CD4-positive, alpha-beta T cell treated with Interleukin-17A for 4 hours (primary cell): Measurements from ENCODE around the gene PDE7B.
A peak's percentile ranks its signal among the peaks of the same experiment; 100 is the strongest.
"Not testable (repeated sequence)": the region's sequence is repeated elsewhere in the genome, so short reads cannot be mapped to it uniquely, and the experiment has no call there.

Experiments
- DNase-seq: peaks from one replicate; pipeline ENCODE4 v3.0.0-alpha.2; 2020; ENCODE audit warnings: mixed read lengths

The PDE7B gene

GRCh38 chr6:135852746-135853145, 1.2 kb downstream of the PDE7B start:
- no peak for DNase-seq

- DNase-seq, result no peak
Observed at GRCh38 chr6:135853227-135853626, 1.7 kb downstream of the PDE7B start.

GRCh38 chr6:135853986-135854385, 2.5 kb downstream of the PDE7B start:
- DNase-seq, result no peak

GRCh38 chr6:135854799-135855198, 3.3 kb downstream of the PDE7B start:
- DNase-seq, result no peak

GRCh38 chr6:135858931-135859330, 7.4 kb downstream of the PDE7B start:
- DNase-seq, result no peak

- DNase-seq, result no peak
Observed at GRCh38 chr6:135860361-135860760, 8.9 kb downstream of the PDE7B start.

GRCh38 chr6:135861189-135861588, 9.7 kb downstream of the PDE7B start:
- no peak for DNase-seq

- DNase-seq, result not testable (repeated sequence)
Observed at GRCh38 chr6:135864929-135865328, 13.4 kb downstream of the PDE7B start.

- no peak for DNase-seq
Observed at GRCh38 chr6:135866445-135867123, 15.1 kb downstream of the PDE7B start.

- DNase-seq, result no peak
Observed at GRCh38 chr6:135867332-135867731, 15.8 kb downstream of the PDE7B start.

- no peak for DNase-seq
Observed at GRCh38 chr6:135869857-135870256, 18.4 kb downstream of the PDE7B start.

GRCh38 chr6:135870722-135871121, 19.2 kb downstream of the PDE7B start:
- no peak for DNase-seq

GRCh38 chr6:135871296-135871695, 19.8 kb downstream of the PDE7B start:
- no peak for DNase-seq

- no peak for DNase-seq
Observed at GRCh38 chr6:135871878-135872277, 20.4 kb downstream of the PDE7B start.

GRCh38 chr6:135875446-135875845, 23.9 kb downstream of the PDE7B start:
- DNase-seq, result no peak

- peak; percentile 26 for DNase-seq
Observed at GRCh38 chr6:135876058-135876457, 24.6 kb downstream of the PDE7B start.

GRCh38 chr6:135877666-135878065, 26.2 kb downstream of the PDE7B start:
- DNase-seq, result no peak

- peak; percentile 64 for DNase-seq
Observed at GRCh38 chr6:135880066-135880972, 28.8 kb downstream of the PDE7B start.

GRCh38 chr6:135883045-135883444, 31.5 kb downstream of the PDE7B start:
- no peak for DNase-seq

GRCh38 chr6:135883536-135883935, 32.0 kb downstream of the PDE7B start:
- DNase-seq, result no peak

GRCh38 chr6:135884136-135884535, 32.6 kb downstream of the PDE7B start:
- no peak for DNase-seq

- DNase-seq, result no peak
Observed at GRCh38 chr6:135887069-135887468, 35.6 kb downstream of the PDE7B start.

- no peak for DNase-seq
Observed at GRCh38 chr6:135888818-135889217, 37.3 kb downstream of the PDE7B start.

- no peak for DNase-seq
Observed at GRCh38 chr6:135890876-135891275, 39.4 kb downstream of the PDE7B start.
